HG03565 (cell line): ENCODE measurements around the gene NUP205.
"Not testable (repeated sequence)": the region's sequence is repeated elsewhere in the genome, so short reads cannot be mapped to it uniquely, and the experiment has no call there.

Experiments used
- ATAC-seq: cut with Tn5 transposase; IDR thresholded peaks from one replicate; pipeline ENCODE4 v1.9.1; 2021; ENCODE audit warnings: mild to moderate bottlenecking, moderate library complexity; ENCODE audit not compliant: unreplicated experiment

The NUP205 gene

DNA sequence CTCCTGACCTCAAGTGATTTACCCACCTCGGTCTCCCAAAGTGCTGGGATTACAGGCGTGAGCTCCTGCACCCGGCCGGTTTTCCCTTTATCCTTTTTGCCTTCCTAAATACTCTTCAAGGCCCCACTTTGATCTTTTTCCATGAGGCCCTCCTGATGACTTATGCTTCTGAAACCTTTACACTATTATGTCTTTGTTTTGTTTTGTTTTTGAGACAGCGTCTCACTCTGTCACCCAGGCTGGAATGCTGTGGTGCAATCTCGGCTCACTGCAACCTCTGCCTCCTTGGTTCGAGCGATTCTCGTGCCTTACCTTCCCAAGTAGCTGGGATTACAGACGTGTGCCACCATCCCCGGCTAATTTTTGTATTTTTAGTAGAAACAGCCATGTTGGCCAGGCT is 108.4 kb downstream of the NUP205 start:
- no peak for ATAC-seq

DNA sequence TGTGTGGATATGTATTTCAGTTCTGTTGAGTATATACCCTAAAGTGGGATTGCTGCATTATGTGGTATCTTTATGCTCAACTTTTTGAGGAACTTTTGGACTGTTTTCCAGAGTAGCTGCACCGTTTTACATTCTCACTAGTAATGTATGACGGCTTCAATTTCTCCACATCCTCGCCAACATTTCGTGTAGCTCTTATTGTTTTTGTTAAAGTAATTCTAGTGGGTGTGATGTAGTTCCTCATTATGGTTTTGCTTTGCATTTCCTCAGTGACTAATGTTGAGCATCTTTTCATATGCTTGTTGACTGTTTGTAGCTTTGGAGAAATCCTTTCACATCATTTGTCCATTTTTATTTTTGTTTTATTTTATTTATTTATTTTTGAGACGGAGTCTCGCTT is 109.1 kb downstream of the NUP205 start:
- ATAC-seq: no peak

DNA sequence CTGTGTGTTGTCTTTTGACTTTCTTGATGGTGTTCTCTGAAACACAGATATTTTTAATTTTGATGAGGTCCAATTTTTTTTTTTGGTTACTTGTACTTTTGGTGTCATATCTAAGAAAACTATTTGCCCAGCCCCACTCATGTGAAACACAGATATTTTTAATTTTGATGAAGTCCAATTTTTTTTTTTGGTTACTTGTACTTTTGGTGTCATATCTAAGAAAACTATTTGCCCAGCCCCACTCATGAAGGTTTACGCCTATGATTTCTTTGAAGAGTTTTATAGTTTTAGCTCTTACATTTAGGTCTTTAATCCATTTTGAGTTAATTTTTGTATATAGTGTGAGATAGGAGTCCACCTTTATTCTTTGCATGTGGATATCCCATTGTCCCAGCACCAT is 109.9 kb downstream of the NUP205 start:
- not testable (repeated sequence) for ATAC-seq

DNA sequence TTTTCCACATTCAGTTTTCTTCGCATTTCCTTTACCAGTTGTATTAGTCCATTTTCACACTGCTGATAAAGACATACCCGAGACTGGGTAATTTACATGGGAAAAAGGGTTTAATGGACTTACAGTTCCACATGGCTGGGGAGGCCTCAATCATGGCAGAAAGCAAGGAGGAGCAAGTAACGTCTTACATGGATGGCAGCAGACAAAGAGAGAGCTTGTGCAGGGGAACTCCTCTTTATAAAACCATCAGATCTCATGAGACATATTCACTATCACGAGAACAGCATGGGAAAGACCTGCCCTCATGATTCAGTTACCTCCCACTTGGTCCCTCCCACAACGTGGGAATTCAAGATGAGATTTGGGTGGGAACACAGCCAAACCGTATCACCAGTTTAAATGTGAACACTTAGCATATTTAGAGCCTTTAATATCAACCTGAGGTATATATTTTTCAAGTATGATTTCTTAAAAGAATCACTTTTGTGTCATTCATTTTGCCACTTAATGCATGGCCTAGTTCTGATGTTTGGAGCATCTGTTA is 111.2 kb downstream of the NUP205 start:
- ATAC-seq: not testable (repeated sequence)

DNA sequence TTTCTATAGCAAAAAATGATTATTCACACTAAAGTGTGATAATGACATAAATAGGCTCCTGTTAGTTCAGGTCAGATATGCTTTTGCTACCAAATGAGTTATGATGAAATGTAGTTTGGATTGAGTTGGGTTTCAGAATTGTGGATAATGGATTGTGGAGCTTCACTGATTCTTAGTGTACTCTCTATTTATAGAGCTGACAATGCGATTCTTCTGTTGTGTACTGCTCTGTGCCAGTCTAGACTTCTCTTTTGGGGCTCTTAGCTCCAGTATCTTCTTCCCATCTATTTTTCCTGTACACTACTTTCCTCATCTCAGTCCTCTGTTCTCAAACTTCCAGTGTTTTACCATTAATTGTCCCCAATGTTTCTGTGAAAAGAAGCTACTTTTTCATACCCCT is 112.1 kb downstream of the NUP205 start:
- ATAC-seq: no peak

DNA sequence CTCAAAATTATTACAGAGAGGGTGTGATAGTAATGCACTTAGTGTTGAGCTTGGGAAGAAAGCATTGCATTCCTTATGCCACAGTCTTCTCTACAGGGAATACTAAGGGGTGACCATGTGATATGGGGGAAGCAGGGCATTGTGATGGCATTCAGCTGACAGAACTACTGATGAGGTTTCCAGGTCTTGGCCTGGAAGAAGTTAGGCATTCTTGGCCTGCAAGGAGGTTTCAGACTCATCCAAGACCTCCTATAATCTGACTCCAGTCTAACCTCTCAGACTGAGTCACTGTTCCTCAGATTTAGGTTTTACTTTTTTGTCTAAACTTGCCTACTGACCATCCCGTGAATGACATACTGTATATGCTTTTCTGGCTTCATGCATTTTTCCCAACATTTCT is 112.5 kb downstream of the NUP205 start:
- ATAC-seq: no peak

DNA sequence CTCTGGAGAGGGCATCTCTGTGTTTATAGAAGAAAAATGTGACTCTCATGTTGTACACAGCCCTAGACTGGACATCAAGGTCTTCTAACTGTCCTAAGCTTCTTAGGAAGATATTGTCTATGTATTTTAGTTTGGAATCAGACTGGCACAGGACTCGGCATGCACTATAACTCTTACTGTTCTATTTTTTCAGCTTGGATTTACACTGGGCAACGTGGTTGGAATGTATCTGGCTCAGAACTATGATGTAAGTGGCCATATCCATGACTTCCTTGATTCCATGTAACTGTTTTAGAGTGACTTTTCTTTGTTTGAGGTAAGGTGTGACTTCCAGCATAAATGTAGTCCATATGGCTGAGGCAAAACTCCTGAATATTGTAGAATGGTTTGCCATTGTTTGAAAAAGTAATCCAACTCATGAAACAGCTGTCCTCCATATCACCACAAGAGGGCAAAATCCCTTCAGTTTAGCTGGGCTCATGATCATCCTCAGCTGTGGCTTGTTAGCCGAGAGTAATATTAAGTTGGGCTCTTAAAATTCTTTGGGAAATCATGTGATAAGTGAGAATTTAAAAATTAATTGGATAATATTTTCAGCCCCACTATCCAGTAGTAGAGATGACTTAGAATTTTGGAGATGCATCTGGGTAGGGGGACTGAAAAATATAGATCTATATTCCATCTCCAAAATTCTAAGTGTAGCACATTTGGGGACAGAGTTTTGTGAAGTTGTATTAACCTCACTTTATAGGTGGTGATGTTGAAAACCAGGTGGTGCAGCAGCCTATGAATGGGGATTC is 115.0 kb downstream of the NUP205 start:
- ATAC-seq: no peak

DNA sequence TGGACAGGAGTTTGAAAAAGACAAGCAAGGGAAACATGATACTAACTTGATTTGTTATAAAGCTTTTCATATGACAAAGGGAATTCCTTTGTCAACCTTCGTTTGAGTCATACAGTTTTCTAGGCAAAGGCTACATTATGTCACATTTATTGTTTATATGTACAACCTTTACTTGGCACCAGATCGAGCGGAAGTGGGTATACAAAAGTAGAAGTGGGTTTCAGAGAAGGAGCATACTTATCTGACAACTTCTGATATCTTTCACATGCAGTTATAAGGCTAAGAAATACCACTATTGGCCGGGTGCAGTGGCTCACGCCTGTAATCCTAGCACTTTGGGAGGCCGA is 115.6 kb downstream of the NUP205 start:
- no peak for ATAC-seq

DNA sequence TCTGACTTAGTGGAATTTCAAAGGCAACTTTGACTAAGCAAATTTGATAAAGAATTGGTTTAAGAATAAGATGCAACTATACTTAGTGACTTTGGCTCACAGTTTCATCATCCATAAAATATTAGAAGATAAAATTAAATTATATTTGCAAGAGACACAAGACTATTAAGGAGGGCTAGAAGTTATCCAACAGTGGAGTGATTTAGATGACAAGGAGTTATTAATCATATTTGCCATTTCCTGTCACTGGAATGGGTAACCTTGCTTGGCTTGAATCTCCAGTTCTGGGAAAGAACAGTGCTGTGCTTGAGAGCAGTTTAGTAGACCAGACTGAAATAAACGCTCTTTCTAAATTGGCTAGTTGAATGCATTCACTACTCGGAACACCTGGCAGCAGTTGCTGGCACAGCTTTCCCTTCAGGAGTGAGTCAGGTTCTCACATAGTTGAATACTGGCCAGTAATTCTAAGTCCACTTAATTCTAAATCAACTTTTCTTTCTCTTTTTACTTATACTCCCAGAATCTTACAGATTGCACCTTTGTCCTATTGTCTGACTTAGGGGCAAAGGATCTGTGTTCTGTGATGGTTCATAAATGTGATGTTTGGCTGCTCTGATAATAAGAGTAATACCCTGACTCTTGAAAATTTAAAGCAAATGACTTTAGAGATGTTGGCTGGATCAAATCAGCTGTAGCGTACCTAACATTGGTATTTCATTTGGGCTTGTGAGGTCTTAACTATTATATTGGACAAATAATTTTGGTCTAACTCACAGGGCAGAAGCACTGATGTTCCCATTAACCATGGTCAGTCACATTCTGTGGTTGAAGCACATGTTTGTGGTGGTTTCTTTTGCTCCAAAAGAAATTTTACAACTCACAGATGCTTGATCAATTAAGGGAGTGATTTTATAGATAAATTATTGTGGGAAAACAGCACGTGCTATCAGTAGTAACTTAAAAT is 121.2 kb downstream of the NUP205 start:
- no peak for ATAC-seq

DNA sequence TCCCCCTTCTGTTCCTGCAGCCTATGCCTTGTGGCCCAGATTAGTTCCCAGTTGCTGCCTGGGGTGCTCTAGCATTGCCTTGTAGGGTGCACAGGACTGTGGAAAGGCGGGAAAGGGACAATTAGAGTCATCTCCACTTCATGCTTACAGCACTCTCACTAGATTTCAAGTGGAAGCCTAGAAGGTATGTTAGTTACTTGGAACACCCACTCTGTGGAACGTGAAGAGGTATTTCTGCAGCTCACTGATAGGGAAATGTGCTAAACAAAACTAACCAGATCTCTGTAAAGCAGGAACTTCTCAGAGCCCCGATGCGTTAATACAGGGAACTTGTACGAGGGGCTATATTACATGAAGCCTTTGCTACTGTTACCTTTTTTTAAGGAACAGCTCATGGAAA is 124.0 kb downstream of the NUP205 start:
- no peak for ATAC-seq

DNA sequence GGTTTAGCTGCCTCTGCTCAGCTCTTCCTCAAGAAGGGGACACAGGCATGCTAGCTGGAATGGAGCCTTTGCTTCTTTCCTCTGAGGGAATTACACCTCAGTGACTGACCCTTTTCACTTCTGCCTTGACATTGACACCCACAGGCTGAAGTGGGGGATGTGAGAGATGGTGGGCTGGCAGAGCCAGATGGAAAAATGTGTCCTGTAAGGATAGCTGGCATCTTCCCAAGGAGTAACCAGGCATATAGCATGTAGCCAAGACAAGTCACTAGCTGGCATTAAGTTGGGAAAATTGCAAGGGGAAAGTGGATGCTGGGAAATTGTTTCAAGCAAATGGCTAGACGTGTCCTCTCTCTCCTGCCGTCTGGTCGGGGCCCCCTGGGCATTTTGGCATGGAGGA is 124.5 kb downstream of the NUP205 start:
- no peak for ATAC-seq

DNA sequence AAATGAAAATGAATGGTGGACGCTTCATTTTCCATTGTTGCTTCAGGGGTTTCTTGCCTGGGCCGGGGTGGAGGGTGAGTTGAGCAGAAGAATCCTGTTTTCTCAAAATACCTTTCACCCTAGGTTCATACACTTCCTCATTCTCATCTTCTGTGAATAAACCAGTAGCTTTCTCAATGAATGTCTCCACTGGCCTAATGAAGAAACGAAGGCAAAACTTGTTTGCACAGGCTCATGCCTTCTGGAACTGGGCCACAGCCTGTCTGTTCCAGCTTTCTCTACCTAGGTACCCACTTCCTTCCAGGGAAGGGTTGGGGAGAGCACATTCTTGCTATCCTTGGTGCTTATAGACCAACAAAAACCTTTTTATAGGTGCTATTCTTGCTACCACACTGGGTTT is 125.9 kb downstream of the NUP205 start:
- no peak for ATAC-seq

DNA sequence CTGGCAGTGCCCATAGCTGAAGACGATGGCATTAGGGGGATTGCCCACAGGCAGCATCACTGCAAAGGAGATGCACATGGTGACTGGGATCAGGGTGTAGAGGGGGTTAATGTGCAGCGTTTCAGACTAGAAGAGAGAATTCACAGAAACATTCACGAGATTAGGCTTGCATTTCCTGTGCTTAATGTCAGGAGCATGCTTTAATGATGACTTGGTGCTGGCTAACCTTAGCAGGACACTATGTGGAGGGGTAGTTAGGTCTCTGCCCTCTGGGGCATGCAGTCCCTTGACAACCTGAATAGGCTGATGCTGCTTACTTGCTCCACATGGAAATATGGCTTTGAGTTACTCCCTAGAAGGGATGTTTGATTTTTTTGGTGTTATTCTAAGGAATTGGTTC is 126.4 kb downstream of the NUP205 start:
- ATAC-seq: no peak

DNA sequence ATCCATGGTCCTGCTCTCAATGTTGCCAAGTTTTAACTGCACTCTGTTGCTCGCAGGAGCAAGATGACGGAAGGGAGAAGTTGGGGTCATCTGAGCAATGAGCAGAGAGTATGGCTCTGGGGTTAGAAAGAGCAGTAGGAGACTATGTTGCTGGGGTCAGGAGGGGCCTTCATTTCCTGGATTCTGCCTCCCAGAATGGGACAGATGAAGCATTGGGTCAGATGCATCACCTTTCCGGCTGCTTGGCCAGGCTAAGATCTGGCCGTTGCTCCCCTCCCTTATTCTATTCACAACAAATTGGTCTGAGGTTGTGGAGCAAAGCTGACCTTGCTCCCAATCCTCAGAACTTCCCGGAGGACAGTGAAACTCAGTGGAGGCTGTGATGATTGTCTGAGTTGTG is 127.0 kb downstream of the NUP205 start:
- ATAC-seq: no peak

DNA sequence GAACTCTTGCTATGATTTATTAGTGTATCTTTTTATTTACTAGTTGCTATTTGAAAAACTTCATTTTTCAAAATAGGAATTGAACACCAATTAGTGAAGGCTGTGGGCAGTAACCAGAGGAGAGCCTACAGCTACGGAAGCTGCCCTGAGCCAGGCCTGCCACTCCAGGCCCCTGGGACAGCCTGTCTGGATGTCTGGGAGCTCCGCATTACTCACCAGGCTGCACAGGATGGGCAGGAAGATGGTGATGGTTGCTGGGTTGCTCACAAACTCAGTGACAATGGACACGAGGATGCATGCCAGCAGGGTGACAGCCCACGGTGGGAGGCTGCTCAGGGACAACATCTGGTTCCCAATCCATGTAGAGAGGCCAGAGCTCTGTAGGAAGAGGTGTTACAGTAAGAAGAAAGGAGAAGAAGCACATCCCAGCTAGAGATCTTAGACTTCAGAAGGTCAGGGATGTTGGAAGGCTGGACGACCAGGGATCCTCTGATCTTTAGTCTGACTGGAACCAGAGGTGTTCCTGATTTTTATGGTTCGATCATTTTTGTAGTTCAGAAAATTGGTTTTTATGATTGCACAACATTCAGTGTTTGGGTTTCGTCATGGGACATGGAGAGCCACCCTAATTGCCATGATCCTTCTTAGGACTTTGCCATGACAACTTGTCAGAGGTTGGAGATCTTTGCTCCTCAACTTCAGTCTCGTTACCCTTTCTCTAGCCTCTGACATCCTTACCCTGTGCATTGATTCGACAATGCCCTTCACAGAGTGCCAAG is 127.8 kb downstream of the NUP205 start:
- ATAC-seq: no peak

DNA sequence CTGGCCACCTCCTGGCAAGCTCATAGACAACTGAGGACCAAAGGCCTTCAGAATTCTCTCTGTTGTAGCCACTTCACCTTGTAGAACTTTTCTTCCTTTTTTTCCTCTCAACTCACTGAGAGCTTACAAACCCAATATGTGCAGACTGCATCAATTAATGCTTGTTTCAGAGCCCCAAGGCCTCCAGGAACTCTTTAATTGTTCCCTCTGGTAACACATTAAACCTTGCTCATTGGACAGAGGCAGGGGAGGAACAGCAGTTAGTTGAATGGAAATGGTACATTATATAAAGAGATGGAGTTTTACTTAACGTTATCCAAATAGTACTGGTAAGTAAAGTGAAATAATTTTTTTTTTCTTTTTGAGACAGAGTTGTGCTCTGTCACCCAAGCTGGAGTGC is 129.7 kb downstream of the NUP205 start:
- ATAC-seq: no peak

DNA sequence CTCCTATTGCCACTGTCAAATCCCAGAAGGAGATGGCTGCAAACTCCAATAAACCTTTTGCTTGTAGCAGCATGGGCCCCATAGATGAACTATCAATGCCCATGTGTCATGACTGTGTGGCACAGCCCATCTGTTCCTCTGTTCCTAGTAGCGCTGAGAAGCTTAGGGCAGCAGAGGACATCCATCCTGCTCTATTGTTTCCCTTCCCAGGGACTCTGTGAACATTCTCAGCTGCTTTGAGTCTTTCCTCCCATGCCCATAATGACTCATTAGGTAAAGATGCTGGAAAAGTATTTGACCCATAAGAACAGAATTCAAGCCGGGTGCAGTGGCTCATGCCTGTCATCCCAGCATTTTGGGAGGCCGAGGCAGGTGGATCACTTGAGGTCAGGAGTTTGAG is 132.8 kb downstream of the NUP205 start:
- ATAC-seq: no peak

DNA sequence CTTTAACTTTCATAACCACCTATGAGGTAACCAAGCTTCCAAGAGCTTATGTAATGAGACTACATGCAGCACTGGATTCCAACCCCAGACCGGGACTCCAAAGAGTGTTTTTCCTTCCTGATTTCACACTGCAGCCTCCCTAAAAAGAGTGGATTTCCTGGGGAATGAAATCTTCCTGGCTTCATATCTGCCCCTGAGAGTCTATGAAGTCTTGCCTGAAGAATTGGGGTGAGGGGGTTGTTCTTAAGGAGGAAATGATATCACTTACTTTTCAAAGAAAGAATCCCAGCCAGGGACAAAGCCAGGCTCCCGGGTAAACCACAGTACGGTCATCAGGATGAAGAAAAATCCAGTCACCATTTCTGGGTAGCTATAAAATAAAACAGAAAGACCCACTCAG is 134.3 kb downstream of the NUP205 start:
- ATAC-seq: no peak

DNA sequence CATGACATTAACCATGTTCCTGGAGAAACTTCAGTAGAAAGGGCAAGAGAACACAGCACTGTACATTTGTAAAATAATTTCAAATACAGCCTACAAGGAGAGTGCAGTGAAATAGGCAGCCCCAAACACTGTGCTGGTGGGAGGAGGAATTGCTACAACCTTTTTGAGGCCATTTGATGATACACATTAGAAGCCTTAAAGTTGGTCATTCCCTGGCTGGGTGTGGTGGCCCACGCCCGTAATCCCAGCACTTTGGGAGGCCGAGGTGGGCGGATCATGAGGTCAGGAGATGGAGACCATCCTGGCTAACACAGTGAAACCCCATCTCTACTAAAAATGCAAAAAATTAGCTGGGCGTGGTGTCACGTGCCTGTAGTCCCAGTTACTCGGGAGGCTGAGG is 134.9 kb downstream of the NUP205 start:
- not testable (repeated sequence) for ATAC-seq

DNA sequence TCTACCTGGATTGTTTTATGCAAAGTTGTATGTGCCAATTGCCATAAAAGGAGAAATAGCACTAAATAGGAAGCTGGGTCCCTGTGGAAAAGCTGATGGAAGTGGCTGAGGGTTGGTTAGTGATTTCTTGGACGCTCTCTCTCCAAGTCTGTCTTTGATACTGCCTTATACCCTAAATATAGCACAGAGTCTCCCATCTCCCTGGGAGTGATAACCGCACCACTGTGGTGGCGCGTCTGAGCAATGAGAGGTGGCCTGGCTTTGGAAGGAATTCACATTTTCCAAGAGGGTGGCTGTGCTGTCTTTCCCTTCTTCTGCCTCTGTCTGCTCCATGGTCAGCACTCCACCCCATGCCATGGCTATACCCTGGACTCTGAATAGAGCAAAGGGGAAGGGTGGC is 135.8 kb downstream of the NUP205 start:
- ATAC-seq: no peak
